ENCODE data around the gene CCDC69. TPM values are rescaled to one million over a fixed set of nuclear protein-coding genes. Genes with fewer than 3 reads are reported as not detected.

The CCDC69 gene, protein sequence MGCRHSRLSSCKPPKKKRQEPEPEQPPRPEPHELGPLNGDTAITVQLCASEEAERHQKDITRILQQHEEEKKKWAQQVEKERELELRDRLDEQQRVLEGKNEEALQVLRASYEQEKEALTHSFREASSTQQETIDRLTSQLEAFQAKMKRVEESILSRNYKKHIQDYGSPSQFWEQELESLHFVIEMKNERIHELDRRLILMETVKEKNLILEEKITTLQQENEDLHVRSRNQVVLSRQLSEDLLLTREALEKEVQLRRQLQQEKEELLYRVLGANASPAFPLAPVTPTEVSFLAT
- 2.8 and 3.0 TPM in 2 replicates for total RNA-seq (2022)
- percentile 34 among the genes with signal in this experiment for Bru-seq, nascent RNA
- BruChase-seq, experiment 1, labeled RNA remaining after a 6-hour chase: percentile 36 among the genes with signal in this experiment
- BruChase-seq, experiment 2, labeled RNA remaining after a 2-hour chase: percentile 30 among the genes with signal in this experiment
- long read RNA-seq, transcript CCDC69-201 (9 exons, 3,451 nt): major isoform, 5 of 6 reads
- long read RNA-seq, partial matches to known transcripts: 1 of 6 reads
- long read RNA-seq, other reads (novel, unspliced or antisense): 0 of 6 reads

DNA sequence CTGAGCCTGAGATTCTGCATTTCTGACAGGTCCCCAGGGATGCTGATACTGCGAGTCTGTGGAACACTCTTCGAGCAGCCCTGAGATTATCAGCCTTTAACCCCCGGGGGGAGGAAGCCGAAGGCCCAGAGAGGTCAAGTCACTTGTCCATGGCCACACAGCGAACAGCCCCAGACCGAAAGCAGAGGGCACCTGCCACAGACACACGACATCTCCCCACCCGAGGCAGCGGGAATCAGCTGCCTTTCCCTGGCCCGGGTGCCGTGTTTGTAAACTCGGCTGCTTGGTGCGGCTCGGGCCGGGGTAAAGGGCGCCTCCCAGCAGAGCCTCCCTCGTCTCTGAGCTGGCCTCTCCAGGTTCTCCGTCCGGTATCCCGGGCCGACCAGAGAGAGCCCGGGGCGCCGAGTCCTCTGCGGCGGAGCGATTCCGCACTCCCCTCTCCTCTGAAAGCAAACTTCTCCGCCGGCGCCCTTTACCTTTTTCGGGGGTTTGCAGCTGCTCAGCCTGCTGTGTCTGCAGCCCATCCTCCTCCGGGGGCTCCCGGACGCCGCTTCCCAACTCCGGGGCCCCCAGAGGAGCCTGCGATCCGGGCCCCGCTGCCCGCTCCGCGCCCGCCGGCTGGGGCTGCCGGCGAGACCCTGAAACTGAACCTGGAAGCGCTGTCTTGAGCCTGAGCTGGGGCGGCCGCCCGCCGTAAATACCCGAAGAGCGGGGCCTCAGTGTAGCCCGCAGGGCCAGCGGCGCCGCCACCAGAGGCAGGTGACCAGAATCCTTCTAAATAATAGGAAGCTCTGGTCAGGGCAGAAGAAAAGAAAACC is at the start of gene CCDC69:
CCDC69 (minus strand) TSS at position 646 of the 818 bp plus-strand sequence; CDS start at position 524, 122 bp downstream.
- BruUV-seq (replicated peaks): no TSS peak
- ChIA-PET CTCF (interaction anchor here (0.6 to 4.5 kb wide), 21 partner anchors 8 to 675 kb away, joined by 3 to 36 read pairs (median 5); no protein-coding TSS in a partner anchor), POLR2A (interaction anchor here (0.7 to 2.4 kb wide), 12 partner anchors 11 to 444 kb away, joined by 3 to 22 read pairs (median 4); partner anchors contain the start of gene GM2A)

DNA sequence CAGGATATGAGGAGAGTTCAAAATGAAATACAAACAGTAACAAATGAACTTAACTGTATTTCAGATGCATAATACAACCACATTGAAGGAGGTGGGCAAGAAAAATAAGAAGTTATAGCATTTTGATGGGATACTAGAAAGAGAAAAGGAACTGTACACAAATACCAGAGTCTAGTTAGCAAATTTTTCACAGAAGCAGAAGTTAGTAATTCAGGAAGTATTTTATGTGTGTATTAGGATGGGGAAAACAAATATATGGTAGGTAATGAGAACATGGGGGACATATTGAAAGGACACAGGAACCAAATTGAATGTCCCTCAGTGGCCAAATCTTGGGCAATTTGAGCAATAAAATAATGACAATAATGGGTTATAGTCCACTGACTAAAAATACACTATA is 47.4 kb upstream of the CCDC69 start:
- no TSS peak for BruUV-seq (replicated peaks)
- Mint-ChIP-seq H3K4me3 (ENCODE audit: unreplicated experiment) (no peak overlapping the region), H3K27me3 (ENCODE audit: insufficient read depth, unreplicated experiment) (no peaks in the 10 kb centered on the region)

More for the DNA sequence above, at the start of gene CCDC69:
- no peaks in the 10 kb centered on the region for H3K27me3 Mint-ChIP-seq (ENCODE audit: insufficient read depth, unreplicated experiment)
- no peak for TF ChIP-seq CTCF (IDR thresholded peaks at IDR 0.05; ENCODE audit: unreplicated experiment)
- H3K4me1 Mint-ChIP-seq (ENCODE audit: insufficient read depth, unreplicated experiment): peaks cover 18% of the 10 kb centered on the region
- H3K36me3 Mint-ChIP-seq (ENCODE audit: insufficient read depth, unreplicated experiment): no peaks in the 10 kb centered on the region
- DNase-seq (ENCODE audit: unreplicated experiment): peak; percentile 74
- H3K27ac Mint-ChIP-seq (ENCODE audit: low read depth, unreplicated experiment): peak within 1 kb of the TSS; percentile 75
- H3K4me3 Mint-ChIP-seq (ENCODE audit: unreplicated experiment): peak within 1 kb of the TSS; percentile 84
- intact Hi-C loops (cut with micrococcal nuclease): loop anchor here (1.0 kb wide), 1 partner anchor 11 kb away; no protein-coding TSS in a partner anchor
- H3K9me3 Mint-ChIP-seq (ENCODE audit: unreplicated experiment): no peaks in the 10 kb centered on the region

GRCh38 chr5:151270599-151270998 is 46.7 kb upstream of the CCDC69 start:
- H3K4me1 Mint-ChIP-seq (ENCODE audit: insufficient read depth, unreplicated experiment): no peaks in the 10 kb centered on the region

More for the DNA sequence above, 47.4 kb upstream of the CCDC69 start:
- no peak overlapping the region for H3K27ac Mint-ChIP-seq (ENCODE audit: low read depth, unreplicated experiment)
- no peaks in the 10 kb centered on the region for H3K4me1 Mint-ChIP-seq (ENCODE audit: insufficient read depth, unreplicated experiment)
- DNase-seq (ENCODE audit: unreplicated experiment): no peak
- no peak for TF ChIP-seq CTCF (IDR thresholded peaks at IDR 0.05; ENCODE audit: unreplicated experiment)
- intact Hi-C loops (cut with micrococcal nuclease): no loop called here
- CTCF ChIA-PET: no interaction called here
- POLR2A ChIA-PET: interaction anchor here (0.8 kb wide), 1 partner anchor 17 kb away, joined by 3 read pairs; no protein-coding TSS in a partner anchor
- peaks cover 26% of the 10 kb centered on the region for H3K36me3 Mint-ChIP-seq (ENCODE audit: insufficient read depth, unreplicated experiment)
- no peaks in the 10 kb centered on the region for H3K9me3 Mint-ChIP-seq (ENCODE audit: unreplicated experiment)

More at GRCh38 chr5:151270599-151270998, 46.7 kb upstream of the CCDC69 start:
- ChIA-PET POLR2A (interaction anchor here (0.8 kb wide), 1 partner anchor 17 kb away, joined by 3 read pairs; no protein-coding TSS in a partner anchor), CTCF (no interaction called here)
- Mint-ChIP-seq H3K4me3 (ENCODE audit: unreplicated experiment) (no peak overlapping the region), H3K27ac (ENCODE audit: low read depth, unreplicated experiment) (no peak overlapping the region), H3K9me3 (ENCODE audit: unreplicated experiment) (no peaks in the 10 kb centered on the region), H3K36me3 (ENCODE audit: insufficient read depth, unreplicated experiment) (peaks cover 33% of the 10 kb centered on the region), H3K27me3 (ENCODE audit: insufficient read depth, unreplicated experiment) (no peaks in the 10 kb centered on the region)
- no peak for TF ChIP-seq CTCF (IDR thresholded peaks at IDR 0.05; ENCODE audit: unreplicated experiment)
- BruUV-seq (replicated peaks): no TSS peak
- no peak for DNase-seq (ENCODE audit: unreplicated experiment)
- intact Hi-C loops (cut with micrococcal nuclease): no loop called here
